Measurements from ENCODE around the gene TEX48.

The TEX48 gene, protein sequence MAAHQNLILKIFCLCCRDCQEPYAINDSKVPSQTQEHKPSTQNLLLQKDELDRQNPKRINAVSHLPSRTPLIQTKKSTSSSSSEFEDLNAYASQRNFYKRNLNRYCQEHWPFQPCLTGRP

DNA sequence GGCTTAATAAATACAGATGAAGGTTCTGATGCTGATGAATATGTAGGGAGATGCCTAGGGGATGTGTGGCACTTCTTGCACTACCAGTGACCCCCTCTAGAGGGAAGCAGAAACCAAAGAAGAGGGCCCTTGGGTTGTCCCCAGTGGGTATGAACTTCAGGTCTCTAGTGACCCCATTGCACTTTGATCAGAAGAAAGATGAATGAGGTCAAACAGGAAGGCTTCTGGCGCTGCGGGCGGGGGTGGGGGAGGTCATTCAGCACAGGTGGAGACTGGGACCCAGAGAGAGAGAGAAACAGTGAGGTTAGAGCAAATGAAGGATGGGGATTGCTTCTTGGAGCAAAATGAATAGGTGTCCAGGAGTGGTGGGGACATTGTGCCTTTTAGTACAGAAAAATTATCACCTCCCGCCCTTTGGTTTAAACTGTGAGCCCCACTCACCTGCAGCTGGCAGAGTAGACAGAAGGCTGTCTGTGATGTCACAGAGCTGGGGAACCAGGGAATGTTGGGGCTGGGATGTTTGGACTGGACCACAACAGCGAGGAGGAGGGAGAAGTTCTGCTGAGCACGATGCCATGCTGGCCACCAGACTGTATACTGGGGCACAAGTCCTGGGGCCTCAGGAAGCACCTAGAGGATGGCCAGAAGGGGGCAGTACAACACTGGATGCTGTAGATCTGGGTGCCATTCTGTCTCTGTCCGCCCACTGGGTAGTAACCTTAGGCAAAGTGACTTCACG, at the start of gene TEX48:
TSS of gene TEX48 (minus strand) at position 599 of the 739 bp plus-strand sequence. CDS start 10,469 bp downstream, outside the sequence.
- peak; percentile 11 for DNase-seq

DNA sequence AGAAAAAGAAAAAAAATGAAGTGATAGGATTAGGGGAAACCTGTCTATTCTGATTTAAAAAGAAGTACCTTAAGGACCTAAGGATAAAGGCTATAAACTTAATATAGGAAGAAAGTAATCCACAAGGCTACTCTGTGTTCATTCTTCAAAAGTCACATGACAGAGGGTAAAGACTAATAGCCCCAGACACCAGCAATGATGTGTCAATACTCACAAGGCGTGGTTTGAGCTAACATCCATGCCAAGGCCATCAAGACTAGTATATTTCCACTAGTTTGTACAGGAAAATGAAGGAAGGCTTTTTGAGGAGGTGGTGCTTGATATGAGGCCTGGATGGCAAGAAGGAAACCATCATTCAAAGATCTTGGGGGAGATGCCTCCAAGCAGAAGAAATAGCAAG, 49.7 kb upstream of the TEX48 start:
- no peak for DNase-seq

DNA sequence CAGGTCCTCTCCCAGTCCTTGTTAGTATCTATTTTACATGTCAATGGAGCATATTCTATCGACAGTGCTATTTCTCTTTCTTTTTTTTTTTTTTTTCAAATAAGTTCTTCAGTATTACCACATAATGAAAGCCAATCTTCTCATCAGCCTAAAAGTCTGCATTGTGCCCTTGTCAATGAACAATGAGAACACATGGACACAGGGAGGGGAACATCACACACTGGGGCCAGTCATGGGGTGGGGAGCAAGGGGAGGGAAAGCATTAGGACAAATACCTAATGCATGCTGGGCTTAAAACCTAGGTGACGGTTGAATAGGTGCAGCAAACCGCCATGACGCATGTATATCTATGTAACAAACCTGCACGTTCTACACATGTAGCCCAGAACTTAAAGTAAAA, 47.7 kb upstream of the TEX48 start:
- DNase-seq = no peak

DNA sequence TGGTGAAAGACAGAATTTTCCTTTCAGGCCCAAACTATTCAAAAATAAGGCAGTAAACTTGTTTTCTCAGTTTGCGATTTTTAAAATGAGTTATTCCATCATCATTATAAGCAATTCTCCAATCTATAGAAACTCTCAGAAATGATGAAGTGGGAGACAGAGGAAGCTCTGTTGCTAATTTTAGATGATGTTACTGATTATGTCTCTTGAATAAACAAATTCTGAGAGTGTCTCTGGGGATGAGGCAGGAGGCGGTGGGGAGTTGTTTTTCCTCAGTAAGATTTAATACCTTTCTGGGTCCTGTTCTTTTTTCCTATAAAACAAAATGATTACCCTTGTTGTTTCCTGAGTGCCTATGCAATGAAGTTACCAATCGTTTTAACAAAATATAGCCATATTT, 43.9 kb upstream of the TEX48 start:
- no peak for DNase-seq

DNA sequence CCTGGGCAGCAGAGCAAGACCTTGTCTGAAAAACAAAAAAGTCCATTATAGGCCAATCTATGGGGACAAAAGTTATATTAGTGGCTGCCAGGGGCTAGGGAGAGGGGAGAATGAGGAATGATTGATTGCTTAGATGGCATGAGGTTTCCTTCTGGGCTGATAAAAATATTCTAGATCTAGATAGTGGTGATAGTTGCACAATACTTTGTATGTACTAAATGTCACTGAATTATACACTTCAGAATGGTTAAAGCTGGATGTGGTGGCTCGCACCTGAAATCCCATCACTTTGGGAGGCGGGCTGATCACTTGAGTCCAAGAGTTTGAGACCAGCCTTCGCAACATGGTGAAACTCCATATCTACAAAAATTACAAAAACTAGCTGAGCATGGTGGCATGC, 42.8 kb upstream of the TEX48 start:
- no peak for DNase-seq

DNA sequence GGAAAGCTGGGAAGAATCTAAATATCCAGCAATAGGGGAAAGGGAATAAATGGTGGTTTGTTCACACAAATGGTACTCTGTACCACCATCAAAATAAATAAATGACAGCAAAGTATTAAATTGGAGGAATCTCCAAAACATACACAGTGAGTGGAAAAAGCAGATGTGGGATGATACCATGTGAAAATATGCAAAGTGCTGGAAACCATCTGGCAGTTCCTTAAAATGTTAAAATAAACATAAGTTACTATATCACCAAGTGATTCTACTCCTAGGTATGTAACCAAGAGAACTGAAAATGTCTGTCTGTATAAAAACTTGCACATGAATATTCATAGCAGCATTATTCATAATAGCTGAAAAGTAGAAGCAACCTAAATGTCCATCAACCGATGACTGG, 41.9 kb upstream of the TEX48 start:
- DNase-seq = no peak

DNA sequence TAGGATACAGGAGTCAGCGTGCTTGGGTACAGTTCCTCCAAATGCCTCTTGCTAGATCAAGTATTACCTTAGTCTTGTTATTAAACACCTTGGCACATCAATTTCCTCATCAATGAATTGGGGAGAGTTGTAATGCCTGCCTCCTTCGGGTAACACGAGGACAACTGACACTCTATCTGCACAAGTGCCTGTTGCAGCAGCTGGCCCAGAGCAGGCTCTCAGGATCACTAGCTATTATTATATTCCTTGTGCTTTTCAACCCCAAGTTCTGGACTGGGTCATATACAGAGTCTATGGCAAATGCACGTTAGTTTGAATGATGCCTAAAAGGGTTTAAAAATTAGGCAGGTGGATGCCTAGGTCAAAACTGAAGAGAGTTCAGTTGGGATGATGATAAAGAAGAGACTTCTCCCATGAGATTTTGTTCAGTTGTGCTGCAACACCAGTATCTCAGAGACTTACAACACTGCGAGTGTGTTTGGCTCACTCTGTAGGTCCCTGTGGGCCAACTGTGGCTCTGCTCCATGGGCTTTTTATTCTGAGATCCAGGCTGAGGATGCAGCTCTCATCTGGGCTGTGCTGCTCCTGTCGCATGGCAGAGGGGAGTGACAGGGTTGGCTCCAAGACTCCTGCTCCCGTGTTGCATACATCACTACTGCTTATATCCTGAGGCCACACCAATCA, 41.1 kb upstream of the TEX48 start:
- no peak for DNase-seq

DNA sequence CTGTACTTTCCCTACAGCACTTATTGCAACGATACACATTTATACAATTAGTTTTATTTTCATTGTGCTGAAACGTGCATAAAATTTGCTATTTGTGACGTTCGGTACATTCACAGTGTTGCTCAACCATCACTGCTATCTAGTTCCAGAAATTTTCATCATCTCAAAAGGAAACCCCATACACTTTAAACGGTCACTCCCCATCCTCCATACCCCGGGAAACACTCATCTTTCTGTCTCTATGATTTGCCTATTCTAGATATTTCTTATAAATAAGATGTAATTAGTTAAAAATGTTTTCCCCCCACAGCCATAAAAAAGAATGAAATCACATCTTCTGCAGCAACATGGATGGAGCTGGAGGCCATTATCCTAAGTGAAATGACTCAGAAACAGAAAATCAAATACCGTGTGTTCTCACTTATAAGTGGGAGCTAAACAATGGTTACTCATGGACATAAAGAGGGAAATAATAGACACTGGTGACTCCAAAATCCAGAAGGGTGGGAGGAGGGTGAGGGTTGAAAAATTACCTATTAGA, 40.2 kb upstream of the TEX48 start:
- no peak for DNase-seq

DNA sequence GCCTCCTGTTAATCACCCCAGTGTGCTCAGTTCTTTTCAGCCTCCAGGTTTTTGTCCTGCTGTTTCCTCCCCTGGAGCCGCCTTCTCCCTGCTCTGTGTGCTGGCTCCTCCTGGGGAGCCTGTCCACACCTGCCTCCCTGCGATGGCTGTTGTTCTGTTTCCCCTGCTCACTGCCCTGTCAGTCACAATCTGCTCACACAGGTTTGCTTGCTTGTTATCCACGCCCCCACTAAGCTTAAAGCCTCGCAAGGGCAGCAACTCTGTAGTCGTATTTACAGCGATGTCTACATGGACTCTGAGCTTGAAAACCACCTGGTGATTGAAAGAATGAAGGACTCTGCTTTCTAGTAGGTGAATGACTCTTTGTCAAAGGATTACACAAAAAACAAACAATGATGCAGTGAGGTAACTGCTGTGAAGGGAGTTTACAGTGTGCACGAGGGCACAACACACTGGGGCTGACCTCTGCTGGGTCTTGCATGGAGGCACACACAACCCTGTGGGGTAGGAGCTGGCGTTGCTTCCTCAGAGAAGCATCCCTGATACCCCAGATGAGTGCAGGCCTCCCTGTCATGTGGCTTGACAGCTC, 39.6 kb upstream of the TEX48 start:
- DNase-seq = no peak

DNA sequence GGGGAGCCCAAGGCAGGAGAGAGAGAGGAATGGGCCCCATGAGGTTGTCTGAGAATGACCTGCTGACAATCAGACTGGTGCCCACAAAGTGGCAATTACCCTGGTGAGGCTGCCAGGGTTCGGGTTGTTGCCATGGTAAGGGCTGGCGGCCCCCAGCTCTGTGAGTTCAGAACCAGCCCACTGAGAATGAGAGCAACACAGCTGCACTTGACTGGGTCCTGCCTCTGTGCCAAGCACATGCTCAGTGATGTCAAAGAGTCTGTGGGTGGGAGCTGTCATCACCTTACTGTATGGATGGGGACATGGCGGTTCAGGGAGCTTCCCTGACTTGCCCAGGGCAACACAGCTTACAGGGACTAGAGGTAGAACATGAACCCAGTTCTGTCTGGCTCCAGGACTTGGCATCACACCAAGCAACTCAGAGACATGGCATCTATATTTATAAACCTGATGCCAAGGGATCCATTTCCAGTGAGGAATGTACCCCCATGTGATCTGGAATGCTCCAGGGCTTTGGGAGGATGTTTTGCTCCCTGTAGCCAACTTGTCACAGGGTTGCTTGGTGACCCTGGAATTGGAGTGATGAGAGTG, 38.2 kb upstream of the TEX48 start:
- no peak for DNase-seq

DNA sequence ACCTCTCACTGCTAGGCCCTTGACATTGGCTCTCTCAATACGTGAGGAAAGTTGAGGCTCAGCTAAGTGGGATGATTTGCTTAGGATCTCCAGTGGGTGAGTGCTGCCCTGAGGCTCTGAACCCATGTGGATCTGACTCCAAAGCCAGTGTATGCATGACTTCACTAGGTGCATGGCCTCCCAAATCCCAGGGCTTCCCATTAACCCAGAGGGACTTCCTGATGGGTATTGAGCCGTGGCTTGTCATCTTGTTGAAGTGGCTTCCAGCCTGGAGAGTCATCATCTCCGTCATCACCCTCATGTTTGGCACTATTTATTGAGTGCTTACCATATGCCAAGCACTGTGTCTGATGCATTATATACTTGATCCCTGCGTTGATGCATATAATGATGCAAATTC, 37.3 kb upstream of the TEX48 start:
- no peak for DNase-seq

DNA sequence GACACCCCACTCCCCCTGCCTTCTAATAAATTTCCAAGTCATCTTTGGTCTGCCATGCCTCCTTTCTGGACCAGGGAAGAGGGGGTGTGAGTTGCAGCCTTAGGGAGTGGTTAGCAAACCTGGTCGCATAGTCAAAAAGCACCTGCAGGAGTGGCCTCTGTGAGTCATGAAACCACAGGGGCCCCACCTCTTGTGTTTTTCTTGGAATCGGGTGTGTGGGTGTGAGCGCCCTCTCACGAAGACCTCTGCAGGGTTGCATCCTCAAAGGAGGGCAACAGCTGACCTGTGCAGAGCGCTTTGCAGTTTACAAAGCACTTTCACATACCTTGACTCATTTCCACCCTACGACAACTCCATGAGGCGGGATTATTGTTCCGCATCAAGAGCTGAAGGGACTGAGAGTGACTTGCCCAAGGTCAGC, 36.8 kb upstream of the TEX48 start:
- DNase-seq = no peak

DNA sequence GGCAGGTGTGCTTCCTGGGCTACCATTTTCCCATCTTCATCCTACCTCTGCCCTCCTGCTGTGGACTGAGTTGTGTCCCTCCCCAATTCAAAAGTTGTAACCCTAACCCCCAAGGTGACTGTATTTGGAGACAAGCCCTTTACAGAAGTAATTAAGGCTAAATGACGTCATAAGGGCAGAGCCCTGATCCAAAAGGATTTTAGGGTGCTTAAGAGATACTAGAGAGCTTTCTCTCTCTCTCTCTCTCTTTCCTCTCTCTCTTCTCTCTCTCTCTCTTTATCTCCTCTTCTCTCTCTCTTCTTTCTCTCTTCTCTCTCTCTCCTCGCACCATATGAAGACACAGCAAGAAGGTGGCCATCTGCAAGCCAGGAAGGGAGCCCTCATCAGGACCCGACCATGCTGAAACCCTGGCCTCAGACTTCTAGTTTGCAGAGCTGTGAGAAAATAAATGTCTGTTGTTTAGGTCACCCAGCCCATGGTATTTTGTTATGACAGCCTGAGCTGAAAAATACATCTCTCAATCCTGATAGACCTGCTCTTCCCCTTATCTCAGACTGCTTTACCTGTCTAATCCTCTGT, 36.0 kb upstream of the TEX48 start:
- no peak for DNase-seq

DNA sequence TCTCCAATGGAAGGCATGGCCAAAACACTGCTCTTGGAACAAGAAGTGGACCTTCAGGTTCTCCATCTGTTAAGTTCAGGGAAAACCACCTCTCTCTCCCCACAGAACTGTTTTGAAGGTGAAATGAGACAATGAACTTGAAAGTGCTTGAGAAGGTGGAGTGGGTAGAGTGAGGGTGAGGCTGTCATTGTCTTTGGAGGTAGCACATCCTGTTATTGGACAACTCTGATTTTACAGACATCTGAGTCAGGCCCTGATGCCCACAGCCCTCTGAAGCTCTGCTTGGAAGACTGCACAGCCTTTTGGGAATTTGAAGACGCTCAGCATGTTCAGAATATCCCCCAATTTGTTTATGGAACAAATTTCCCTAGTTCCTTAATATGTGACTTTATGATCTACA, 27.6 kb upstream of the TEX48 start:
- no peak for DNase-seq

DNA sequence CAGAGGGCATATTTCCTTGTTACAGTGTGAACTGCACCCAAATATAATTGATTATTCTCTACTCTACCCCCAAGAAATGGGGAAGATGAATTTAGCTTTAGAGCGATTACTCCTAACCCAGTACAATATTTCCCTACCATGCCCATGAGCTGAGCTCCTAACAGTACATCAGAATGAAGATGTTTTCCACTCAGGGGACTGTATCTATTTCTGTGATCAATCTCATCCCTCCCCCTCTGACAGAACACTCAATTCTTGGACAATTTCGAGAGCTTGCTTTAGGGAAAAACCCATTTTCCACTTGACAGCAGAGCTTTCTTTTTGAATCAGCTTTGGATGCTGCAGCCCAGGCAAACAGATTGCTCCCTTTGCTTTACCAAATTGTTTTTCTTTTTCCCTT, 24.7 kb upstream of the TEX48 start:
- DNase-seq = no peak

DNA sequence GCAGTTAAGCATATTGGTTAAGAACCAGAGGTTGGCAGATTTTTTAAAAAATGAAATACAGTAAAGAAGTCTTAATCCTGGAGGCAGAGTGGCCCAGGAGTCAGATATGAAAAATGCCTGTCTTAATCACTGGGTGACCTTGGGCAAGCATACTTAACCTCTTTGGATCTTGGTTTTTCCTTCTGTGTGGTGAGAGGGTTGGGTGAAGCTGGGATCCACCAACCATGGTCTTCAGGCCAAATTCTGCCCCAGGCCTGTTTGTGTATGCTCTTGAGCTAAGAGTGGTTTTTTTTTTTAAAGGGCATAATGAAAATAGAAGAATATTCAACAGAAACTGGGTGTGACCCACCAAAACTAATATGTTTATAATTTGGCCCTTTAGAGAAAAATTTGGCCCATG, 20.0 kb upstream of the TEX48 start:
- DNase-seq = no peak

DNA sequence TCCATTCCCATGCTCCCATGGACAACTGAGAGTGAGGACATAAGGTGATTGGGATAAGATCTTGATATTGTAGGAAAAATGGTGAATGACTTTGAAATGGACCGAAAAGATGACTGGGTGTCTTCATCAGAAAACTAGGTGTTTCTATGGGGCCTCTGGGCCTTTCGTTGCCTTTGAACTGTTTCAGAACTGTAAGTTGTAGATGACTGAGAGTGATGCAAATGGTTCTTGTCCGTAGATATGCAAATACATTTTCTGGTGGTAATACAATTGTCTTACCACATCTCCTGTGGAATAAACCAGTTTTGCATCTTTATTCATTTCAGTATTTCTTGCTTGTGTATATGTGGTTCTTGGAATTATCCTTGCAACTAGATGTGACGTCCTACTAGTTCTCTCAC, 16.0 kb upstream of the TEX48 start:
- no peak for DNase-seq

DNA sequence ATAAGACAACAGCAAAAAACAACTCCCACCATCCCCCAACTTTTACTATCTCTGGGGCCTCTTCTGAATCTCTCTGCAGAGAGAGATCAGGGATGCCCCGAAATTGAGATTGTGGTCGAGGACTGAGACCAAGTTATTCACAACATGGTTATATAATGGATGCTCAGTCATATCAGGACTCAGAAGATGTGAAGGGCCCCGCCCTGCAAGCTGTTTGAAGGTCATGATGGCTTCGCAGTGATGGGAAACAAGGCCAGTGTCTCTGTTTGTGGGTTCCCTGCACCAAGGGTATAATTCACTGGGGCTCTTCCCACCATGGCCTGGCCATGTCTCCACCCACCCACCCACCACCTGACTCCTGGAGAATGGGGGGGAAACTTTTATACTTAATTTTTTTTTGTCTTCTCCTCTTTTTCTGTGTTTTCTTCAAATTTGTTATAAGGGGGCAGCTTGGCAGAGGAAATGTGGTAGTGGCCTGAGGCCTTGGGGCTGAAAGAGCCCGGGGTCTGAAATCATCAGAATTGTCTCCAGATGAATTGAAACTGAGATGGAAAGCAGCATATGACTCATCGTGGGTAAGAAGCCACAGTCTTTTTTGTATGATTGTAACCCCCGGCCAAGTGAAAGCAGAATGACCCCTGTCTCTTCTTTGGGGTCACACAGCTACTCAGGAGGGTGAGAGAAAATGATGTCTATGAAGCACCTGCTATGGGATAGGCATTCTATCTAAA, 15.0 kb upstream of the TEX48 start:
- DNase-seq = no peak

DNA sequence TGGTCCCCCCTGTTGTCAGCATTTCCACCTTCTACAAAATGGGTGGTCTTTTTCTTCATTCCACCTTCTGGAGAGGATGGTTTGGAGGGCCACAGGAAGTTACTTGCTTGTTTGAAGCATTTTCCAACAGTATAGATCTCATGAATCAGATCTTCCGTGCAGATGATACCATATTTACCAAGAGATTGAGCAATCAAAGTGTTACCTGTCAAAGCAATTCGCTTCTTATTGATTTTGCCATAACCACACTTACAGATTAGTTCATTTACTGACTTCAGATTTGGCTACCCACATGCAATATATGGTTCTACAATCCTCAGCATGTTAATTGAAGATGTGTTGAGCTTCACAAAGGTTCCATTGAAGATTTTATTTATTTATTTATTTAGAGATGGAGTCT, 14.0 kb upstream of the TEX48 start:
- DNase-seq = no peak

DNA sequence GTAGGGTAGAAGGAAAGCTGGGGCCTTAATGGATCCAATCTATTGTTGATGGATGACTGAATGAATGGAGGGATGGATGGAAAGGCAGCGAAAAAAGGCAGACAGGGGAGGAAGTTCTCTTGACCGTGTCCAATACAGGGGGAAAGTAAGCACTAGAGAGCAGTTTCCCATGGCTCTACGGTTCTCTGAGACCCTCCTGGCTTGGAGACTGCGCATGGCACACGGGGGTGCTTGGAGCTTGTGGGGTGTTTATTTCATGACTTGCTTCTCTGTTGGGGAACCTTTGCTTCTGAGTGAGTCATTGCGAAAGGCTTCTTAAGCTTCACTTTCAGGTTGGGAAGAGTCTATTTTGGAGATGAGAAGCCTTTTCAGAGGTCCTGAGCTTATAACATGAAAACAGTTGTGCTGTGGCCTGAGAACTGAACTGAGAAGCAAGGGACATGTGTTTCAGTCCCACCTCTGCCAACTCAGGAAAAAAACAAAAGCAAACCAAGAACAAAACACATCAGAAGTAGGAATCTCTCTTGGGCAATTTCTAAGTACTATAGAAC, 12.8 kb upstream of the TEX48 start:
- no peak for DNase-seq

DNA sequence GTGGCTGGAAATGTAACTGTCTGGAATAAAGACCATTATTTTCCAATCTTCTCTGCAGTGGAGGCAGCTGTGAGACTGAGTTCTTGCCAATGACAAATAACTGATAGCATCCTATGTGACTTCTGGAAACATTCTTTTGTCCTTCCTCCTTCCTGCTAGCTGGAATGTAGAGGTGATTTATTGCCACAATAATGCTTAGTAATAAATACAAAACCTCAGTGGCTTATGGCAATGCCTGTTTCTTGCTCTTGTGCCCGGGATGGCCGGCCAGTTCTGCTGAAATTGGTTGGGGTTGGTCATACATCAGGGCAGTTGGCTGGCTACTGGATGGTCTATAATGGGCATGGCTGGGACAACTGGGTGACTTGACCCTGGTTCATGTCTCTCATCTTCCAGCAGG, 12.2 kb upstream of the TEX48 start:
- DNase-seq = no peak

DNA sequence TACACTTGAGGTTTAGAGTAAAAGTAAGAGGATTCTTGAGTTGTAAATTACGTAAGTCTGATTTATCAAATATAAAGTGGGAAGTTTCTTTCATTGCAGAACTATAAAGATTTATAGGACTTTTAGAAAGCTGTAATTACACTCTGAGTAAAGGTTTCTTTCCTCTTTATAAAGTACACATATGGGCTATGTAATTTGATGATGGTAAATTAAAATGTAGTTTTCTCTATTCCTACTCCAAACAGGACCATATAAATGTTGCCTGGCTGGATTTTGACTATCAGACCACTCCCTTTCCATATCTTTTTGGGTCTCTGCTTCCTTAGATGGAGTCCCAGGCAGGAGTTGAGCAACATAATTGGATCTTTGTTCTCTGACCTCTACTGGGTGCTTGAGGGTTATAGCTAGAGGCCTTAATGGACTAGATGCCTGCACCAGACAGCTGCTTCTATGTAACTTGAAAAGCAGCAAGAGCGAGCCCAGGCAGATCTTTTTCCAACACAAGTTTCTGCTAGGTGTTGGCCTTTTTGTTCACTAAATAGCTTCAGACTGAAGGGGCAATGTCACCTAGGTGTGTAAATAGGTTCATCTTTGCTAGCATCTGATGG, 11.4 kb upstream of the TEX48 start:
- no peak for DNase-seq

All from NCI-H1048 (cell line).